ENCODE data around the gene TMEM8B. TPM values are rescaled to one million over a fixed set of nuclear protein-coding genes. Genes with fewer than 3 reads are reported as not detected.
"Not testable (repeated sequence)": the region's sequence is repeated elsewhere in the genome, so short reads cannot be mapped to it uniquely, and the experiment has no call there.

The TMEM8B gene

DNA sequence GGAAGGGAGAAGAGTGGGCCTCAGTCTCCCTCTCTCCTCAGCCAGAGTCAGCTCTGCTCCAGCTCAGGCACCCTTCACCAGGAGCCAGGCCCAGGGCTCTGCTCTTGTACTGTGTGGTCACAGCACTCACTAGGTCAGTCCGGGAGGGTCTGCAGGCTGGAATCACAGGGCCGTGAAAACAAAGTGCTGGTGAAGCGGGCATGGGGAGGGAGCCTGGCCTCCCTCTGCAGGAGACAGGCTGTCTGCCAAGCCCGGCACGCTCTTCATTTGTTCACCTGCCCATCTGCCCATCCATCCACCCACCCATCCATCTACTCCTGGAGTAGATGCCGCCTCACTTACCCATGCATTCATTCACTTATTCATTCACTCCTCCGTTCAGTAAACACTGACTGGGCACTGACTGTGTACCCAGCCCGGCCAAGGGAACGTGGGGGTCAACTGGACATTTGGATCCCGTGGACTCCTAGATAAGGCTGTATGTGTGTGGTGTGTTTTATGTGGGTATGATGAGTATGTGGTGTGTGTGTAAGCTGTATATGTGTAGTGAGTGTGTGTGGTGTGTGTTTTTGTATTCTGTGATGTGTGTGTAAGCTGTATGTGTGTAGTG lies 83.9 kb downstream of the TMEM8B start:
- Histone ChIP-seq H3K36me3 (ENCODE audit: insufficient read depth, low read length) (no peaks in the 10 kb centered on the region), H3K9ac (ENCODE audit: low read depth, low read length) (no peak overlapping the region), H3K4me2 (ENCODE audit: low read length) (no peak overlapping the region), H3K4me3 (ENCODE audit: low read length) (no peak overlapping the region), H3K4me1 (ENCODE audit: control insufficient read depth, insufficient read depth, low read length) (peaks cover 44% of the 10 kb centered on the region), H3K27me3 (ENCODE audit: control insufficient read depth, insufficient read depth, low read length) (no peaks in the 10 kb centered on the region), H3K9me3 (replicated peaks; ENCODE audit: low read length) (no peaks in the 10 kb centered on the region)

- not testable (repeated sequence) for H3K27me3 ChIP-seq (ENCODE audit: control insufficient read depth, insufficient read depth, low read length); H3K9ac ChIP-seq (ENCODE audit: low read depth, low read length); H3K36me3 ChIP-seq (ENCODE audit: insufficient read depth, low read length); H3K9me3 ChIP-seq (replicated peaks; ENCODE audit: low read length); H3K4me2 ChIP-seq (ENCODE audit: low read length); H3K4me3 ChIP-seq (ENCODE audit: low read length)
- peaks cover 39% of the 10 kb centered on the region for H3K4me1 ChIP-seq (ENCODE audit: control insufficient read depth, insufficient read depth, low read length)
These were observed 84.4 kb downstream of the TMEM8B start for GRCh38 chr9:35913429-35913828.

DNA sequence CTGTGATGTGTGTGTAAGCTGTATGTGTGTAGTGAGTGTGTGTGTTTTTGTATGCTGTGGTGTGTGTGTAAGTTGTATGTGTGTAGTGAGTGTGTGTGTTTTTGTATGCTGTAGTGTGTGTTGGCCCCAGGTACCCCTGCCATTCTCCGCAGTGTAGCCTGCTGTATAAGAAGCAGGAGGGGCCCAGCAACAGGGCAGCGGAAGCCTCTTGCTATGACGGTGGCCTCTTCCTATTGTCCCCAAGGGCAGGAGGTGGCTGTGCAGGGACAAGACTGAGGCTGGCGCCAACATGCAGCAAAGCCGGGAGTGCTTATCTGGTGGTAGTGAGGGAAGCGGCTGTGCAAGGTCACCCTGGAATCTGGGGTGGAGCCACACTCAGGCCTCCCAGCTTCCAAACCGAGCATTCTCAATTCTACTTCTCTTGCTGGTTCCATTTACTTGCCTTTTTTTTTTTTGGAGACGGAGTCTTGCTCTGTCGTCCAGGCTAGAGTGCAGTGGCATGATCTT lies 85.3 kb downstream of the TMEM8B start:
- Histone ChIP-seq H3K27me3 (ENCODE audit: control insufficient read depth, insufficient read depth, low read length) (no peaks in the 10 kb centered on the region), H3K4me2 (ENCODE audit: low read length) (peak overlapping the region; percentile 14), H3K9ac (ENCODE audit: low read depth, low read length) (no peak overlapping the region), H3K9me3 (replicated peaks; ENCODE audit: low read length) (no peaks in the 10 kb centered on the region), H3K4me1 (ENCODE audit: control insufficient read depth, insufficient read depth, low read length) (peaks cover 33% of the 10 kb centered on the region), H3K4me3 (ENCODE audit: low read length) (no peak overlapping the region), H3K36me3 (ENCODE audit: insufficient read depth, low read length) (no peaks in the 10 kb centered on the region)

Small RNAs within 50 kb of the gene (small RNA-seq; reads per million reads assigned to genes)
- gene HINT2: not detected
